Measurements from ENCODE around the gene UBB. TPM values are rescaled to one million over a fixed set of nuclear protein-coding genes. Genes with fewer than 3 reads are reported as not detected.

The UBB gene
- total and polyA plus RNA-seq, 9 of the 15 experiments (the other 6 are each of a cell fraction or from before 2014, with no cell fraction given): 1,069 to 4,143 (median 1,696) TPM

GRCh38 chr17:16352667-16353316 lies 28.1 kb upstream of the UBB start (continued):
- TF ChIP-seq RAD21 (CRISPR knock-in tag; conservative IDR thresholded peaks at IDR 0.05 in 1 of 2, IDR thresholded peaks at IDR 0.05 in 1 of 2) (no peak), FOXJ2 (tag; IDR thresholded peaks at IDR 0.05) (no peak), BACH1 (tag; IDR thresholded peaks at IDR 0.05) (no peak), UBTF (IDR thresholded peaks at IDR 0.05; ENCODE audit: borderline replicate concordance in 1 of 2, low read depth in 2 of 2, low read length in 2 of 2) (0 out of 4 replicates have a peak, but pooled peaks of 1 of the 2 experiments have one; percentile 65), RBM15 (IDR thresholded peaks at IDR 0.05; ENCODE audit: insufficient read depth, low read length) (no peak), CTBP1 (IDR thresholded peaks at IDR 0.05; ENCODE audit: borderline replicate concordance) (no peak), ZSCAN32 (CRISPR knock-in tag; IDR thresholded peaks at IDR 0.05) (no peak), KDM1A (IDR thresholded peaks at IDR 0.05) (no peak), POLR2A (conservative IDR thresholded peaks at IDR 0.05) (no peak; the same call in 1 of the 2 replicates), ZBTB26 (CRISPR knock-in tag; IDR thresholded peaks at IDR 0.05) (no peak), ZNF740 (CRISPR knock-in tag; IDR thresholded peaks at IDR 0.05) (no peak), ZNF740 (tag; IDR thresholded peaks at IDR 0.05) (no peak), CHCHD3 (CRISPR knock-in tag; IDR thresholded peaks at IDR 0.05) (no peak), ZNF174 (CRISPR knock-in tag; IDR thresholded peaks at IDR 0.05) (no peak), BCL6 (CRISPR knock-in tag; IDR thresholded peaks at IDR 0.05) (no peak), SMARCB1 (IDR thresholded peaks at IDR 0.05; ENCODE audit: insufficient read length, low read depth) (no peak), KDM2B (CRISPR knock-in tag; IDR thresholded peaks at IDR 0.05) (0 out of 2 replicates have a peak, but pooled peaks have one; percentile 55), TEAD1 (CRISPR knock-in tag; IDR thresholded peaks at IDR 0.05) (no peak), ZFP91 (CRISPR knock-in tag; IDR thresholded peaks at IDR 0.05) (no peak), FOXK2 (conservative IDR thresholded peaks at IDR 0.05 in 1 of 2, IDR thresholded peaks at IDR 0.05 in 1 of 2; ENCODE audit: low read depth in 2 of 2) (no peak), ZBTB2 (IDR thresholded peaks at IDR 0.05) (no peak)

All from K562 (cell line).